PC-3 (cell line): Measurements from ENCODE around the gene POLDIP2. TPM values are rescaled to one million over a fixed set of nuclear protein-coding genes. Genes with fewer than 3 reads are reported as not detected.

Source experiments
- ATAC-seq: fragments of 200-7000 bp; cut with Tn5 transposase; 2 replicates; pipeline ENCODE4 v1.9.1; 2020; ENCODE audit warnings: mild to moderate bottlenecking, moderate library complexity
- BruUV-seq: library from RNA; stranded (reverse); fragments of 400-500 nt; replicated peaks from 2 replicates; lab custom pipeline; 2021; lab: Mats Ljungman, UMichigan
- CTCF ChIA-PET: fragments of 300-600 bp; sonication (Branson Sonifier 250); formaldehyde crosslinking; loops from one replicate; lab custom pipeline; 2022; ENCODE audit warnings: antibody characterized with exemption; lab: Charles Lee
- POLR2A ChIA-PET: fragments of 300-600 bp; sonication (Branson Sonifier 250); formaldehyde crosslinking; loops from one replicate; lab custom pipeline; 2022; ENCODE audit warnings: antibody characterized with exemption; ENCODE audit not compliant: unreplicated experiment; lab: Charles Lee
- DNase-seq: peaks from one replicate; pipeline ENCODE4 v3.0.0-alpha.2; 2015
- H2AFZ ChIP-seq: fragments of 300-600 bp; sonication (generic); 2 replicates; pipeline ENCODE4 v1.6.0; 2016; ENCODE audit warnings: antibody characterized with exemption, low read length
- H3F3A ChIP-seq: fragments of 300-600 bp; sonication (generic); one replicate; pipeline ENCODE4 v1.6.0; 2017; ENCODE audit warnings: antibody characterized with exemption, low read length, control low read depth, mild to moderate bottlenecking; ENCODE audit not compliant: unreplicated experiment
- H3K27ac ChIP-seq: fragments of 300-600 bp; sonication (generic); 2 replicates; pipeline ENCODE4 v1.5.1; 2016; ENCODE audit warnings: mild to moderate bottlenecking, low read length
- H3K27me3 ChIP-seq: fragments of 300-600 bp; sonication (generic); 2 replicates; pipeline ENCODE4 v1.6.1; 2016; ENCODE audit warnings: low read length, mixed read lengths
- H3K36me3 ChIP-seq: fragments of 300-600 bp; sonication (generic); 2 replicates; pipeline ENCODE4 v1.6.1; 2016; ENCODE audit warnings: low read depth, mixed run types, low read length, mixed read lengths
- H3K4me1 ChIP-seq: fragments of 300-600 bp; sonication (generic); 2 replicates; pipeline ENCODE4 v1.5.1; 2016; ENCODE audit warnings: low read length; ENCODE audit not compliant: insufficient read depth
- H3K4me2 ChIP-seq: fragments of 300-600 bp; sonication (generic); 2 replicates; pipeline ENCODE4 v1.6.0; 2016; ENCODE audit warnings: low read length
- H3K4me3 ChIP-seq: fragments of 300-600 bp; sonication (generic); 2 replicates; pipeline ENCODE4 v1.5.1; 2016; ENCODE audit warnings: mild to moderate bottlenecking, low read length, mixed read lengths
- H3K79me2 ChIP-seq: fragments of 300-600 bp; sonication (generic); 2 replicates; pipeline ENCODE4 v1.6.1; 2017; ENCODE audit warnings: low read length, mixed read lengths
- H3K9ac ChIP-seq: fragments of 300-600 bp; sonication (generic); 2 replicates; pipeline ENCODE4 v1.6.0; 2016; ENCODE audit warnings: mild to moderate bottlenecking, low read length
- H3K9me2 ChIP-seq: fragments of 300-600 bp; sonication (generic); replicated peaks from 2 replicates; pipeline ENCODE4 v1.6.1; 2016; ENCODE audit warnings: mixed run types, low read length, mixed read lengths
- H3K9me3 ChIP-seq: fragments of 300-600 bp; sonication (generic); 2 replicates; pipeline ENCODE4 v1.6.1; 2016; ENCODE audit warnings: low read length, mixed read lengths
- H4K20me1 ChIP-seq: fragments of 300-600 bp; sonication (generic); 2 replicates; pipeline ENCODE4 v1.6.1; 2016; ENCODE audit warnings: low read length, mixed read lengths
- EZH2 ChIP-seq: fragments of 300-600 bp; sonication (generic); IDR thresholded peaks from one replicate; pipeline ENCODE4 v1.6.1; 2017; ENCODE audit warnings: antibody characterized with exemption, mild to moderate bottlenecking, low read length; ENCODE audit not compliant: unreplicated experiment
- EZH2phosphoT487 ChIP-seq: fragments of 300-600 bp; sonication (generic); IDR thresholded peaks from 2 replicates; pipeline ENCODE4 v1.6.1; 2018; ENCODE audit warnings: mild to moderate bottlenecking, antibody characterized with exemption, low read length, borderline replicate concordance
- intact Hi-C: fragments of 100-400 bp; cut with micrococcal nuclease; formaldehyde crosslinking; loops from 2 replicates; pipeline ENCODE4 v1.9.0; 2023
- total RNA-seq: library from RNA; depleted of rRNA; stranded (reverse); fragments of >200 nt; gene quantifications from 2 replicates; pipeline ENCODE4 v1.2.3, GENCODE V29; 2014
- TF ChIP-seq, protein P1 (sequence below): fragments of 300-600 bp; sonication (generic); conservative IDR thresholded peaks from 2 replicates; pipeline ENCODE4 v1.5.1; 2017; ENCODE audit warnings: antibody characterized with exemption, low read depth, mild to moderate bottlenecking, low read length

The POLDIP2 gene
- total RNA-seq, 1 experiment from 2014 or later, result 137 TPM

DNA sequence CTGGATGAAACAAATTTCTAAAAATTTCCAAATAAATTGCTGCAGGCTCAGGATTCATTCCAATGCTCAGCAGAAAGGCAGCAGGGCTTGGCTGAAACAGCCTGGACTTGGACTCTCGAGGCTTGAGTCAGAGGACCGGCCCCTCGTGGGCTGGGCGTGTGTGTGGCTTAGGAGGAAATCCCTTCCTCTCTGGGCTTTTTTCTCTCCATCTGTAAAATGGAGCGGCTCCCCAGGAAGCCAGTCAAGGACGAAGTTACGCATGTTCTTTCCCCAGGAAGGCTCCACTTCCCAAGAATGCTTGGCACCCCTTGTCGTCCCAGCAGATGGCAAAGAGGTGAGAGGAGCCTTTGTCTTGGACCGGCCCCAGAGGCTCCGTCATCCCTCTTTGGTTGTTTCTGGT, 35.2 kb upstream of the POLDIP2 start:
- H3K9me3 ChIP-seq, result no peaks in the 10 kb centered on the region
- H3K4me3 ChIP-seq, result no peak overlapping the region
- H3K27me3 ChIP-seq, result no peaks in the 10 kb centered on the region
- H3K36me3 ChIP-seq, result no peaks in the 10 kb centered on the region; the same call in none of the 2 replicates
- no peak overlapping the region for H3K4me2 ChIP-seq
- no peak overlapping the region for H3K9ac ChIP-seq
- intact Hi-C loops, result no loop called here
- TF ChIP-seq EZH2phosphoT487 (no peak), EZH2 (no peak)
- TF ChIP-seq, protein P1, sequence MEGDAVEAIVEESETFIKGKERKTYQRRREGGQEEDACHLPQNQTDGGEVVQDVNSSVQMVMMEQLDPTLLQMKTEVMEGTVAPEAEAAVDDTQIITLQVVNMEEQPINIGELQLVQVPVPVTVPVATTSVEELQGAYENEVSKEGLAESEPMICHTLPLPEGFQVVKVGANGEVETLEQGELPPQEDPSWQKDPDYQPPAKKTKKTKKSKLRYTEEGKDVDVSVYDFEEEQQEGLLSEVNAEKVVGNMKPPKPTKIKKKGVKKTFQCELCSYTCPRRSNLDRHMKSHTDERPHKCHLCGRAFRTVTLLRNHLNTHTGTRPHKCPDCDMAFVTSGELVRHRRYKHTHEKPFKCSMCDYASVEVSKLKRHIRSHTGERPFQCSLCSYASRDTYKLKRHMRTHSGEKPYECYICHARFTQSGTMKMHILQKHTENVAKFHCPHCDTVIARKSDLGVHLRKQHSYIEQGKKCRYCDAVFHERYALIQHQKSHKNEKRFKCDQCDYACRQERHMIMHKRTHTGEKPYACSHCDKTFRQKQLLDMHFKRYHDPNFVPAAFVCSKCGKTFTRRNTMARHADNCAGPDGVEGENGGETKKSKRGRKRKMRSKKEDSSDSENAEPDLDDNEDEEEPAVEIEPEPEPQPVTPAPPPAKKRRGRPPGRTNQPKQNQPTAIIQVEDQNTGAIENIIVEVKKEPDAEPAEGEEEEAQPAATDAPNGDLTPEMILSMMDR, result no peak
- H3K27ac ChIP-seq, result no peak overlapping the region
- no peaks in the 10 kb centered on the region for H3K4me1 ChIP-seq
- DNase-seq (no peak), ATAC-seq (no peak)
- H2AFZ ChIP-seq, result no peak overlapping the region
- ChIA-PET POLR2A (no interaction called here), CTCF (no interaction called here)
- no peaks in the 10 kb centered on the region for H3F3A ChIP-seq
- no peaks in the 10 kb centered on the region for H4K20me1 ChIP-seq
- BruUV-seq, result no TSS peak
- no peaks in the 10 kb centered on the region for H3K9me2 ChIP-seq
- no peaks in the 10 kb centered on the region for H3K79me2 ChIP-seq

DNA sequence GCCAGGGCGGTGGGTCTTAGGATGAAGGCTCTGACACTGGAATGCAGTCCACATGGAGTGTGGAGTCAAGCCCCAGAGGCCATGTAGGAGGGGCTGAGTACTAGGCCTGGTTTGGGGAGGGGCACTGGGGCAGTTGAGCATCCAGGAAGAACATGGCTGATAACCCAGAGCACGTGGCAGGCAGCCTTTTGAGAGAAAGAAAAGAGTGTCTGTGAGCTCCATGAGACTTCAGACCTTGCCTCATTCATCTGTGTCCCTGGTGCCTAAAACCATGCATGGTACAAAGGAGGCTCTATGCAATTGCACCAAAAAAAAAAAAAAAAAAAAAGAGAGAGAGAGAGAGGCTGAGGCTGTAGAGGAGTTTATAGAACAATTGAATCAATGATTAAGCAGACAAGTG, 34.1 kb upstream of the POLDIP2 start:
- TF ChIP-seq EZH2phosphoT487, result no peak
- no peak for TF ChIP-seq EZH2
- TF ChIP-seq, protein P1, result no peak
- ATAC-seq, result no peak
- H3F3A ChIP-seq, result no peaks in the 10 kb centered on the region
- H3K36me3 ChIP-seq, result no peaks in the 10 kb centered on the region; the same call in none of the 2 replicates
- no TSS peak for BruUV-seq
- H3K4me2 ChIP-seq, result no peak overlapping the region
- no peak overlapping the region for H3K27ac ChIP-seq
- H4K20me1 ChIP-seq, result no peaks in the 10 kb centered on the region
- CTCF ChIA-PET, result no interaction called here
- DNase-seq, result no peak
- H3K79me2 ChIP-seq, result no peaks in the 10 kb centered on the region
- no peak overlapping the region for H2AFZ ChIP-seq
- no peaks in the 10 kb centered on the region for H3K27me3 ChIP-seq
- intact Hi-C loops, result no loop called here
- POLR2A ChIA-PET, result no interaction called here
- no peak overlapping the region for H3K4me3 ChIP-seq
- no peaks in the 10 kb centered on the region for H3K4me1 ChIP-seq
- no peaks in the 10 kb centered on the region for H3K9me3 ChIP-seq
- H3K9ac ChIP-seq, result no peak overlapping the region
- no peaks in the 10 kb centered on the region for H3K9me2 ChIP-seq

DNA sequence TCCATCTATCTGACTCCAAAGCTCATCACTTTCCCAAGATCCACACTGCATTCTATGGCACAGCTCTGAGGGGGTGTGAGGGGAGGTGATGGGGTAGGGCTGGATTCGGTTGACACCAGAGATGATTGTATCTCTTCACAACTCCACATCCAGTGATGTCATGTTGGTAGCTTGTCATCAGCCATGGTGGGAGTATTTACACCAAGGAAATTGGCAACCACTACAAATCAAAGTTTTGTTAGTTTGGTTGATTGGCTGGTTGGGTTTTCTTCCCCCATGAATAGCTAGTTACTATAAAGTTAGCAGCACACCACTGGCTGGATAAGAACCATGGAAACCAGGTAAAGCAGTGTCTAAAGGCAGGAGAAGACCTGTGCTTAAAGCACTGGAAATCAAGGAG, 33.7 kb upstream of the POLDIP2 start:
- DNase-seq (no peak), ATAC-seq (no peak)
- Histone ChIP-seq H3K27ac (no peak overlapping the region), H4K20me1 (no peaks in the 10 kb centered on the region), H3K4me3 (no peak overlapping the region), H3K9me3 (no peaks in the 10 kb centered on the region), H3K4me1 (no peaks in the 10 kb centered on the region), H3K9ac (no peak overlapping the region), H3F3A (no peaks in the 10 kb centered on the region), H2AFZ (no peak overlapping the region), H3K27me3 (no peaks in the 10 kb centered on the region), H3K79me2 (peaks cover 1% of the 10 kb centered on the region; the same call in 1 of the 2 replicates), H3K9me2 (no peaks in the 10 kb centered on the region), H3K4me2 (no peak overlapping the region), H3K36me3 (no peaks in the 10 kb centered on the region; the same call in none of the 2 replicates)
- ChIA-PET POLR2A (no interaction called here), CTCF (no interaction called here)
- TF ChIP-seq, protein P1, result no peak
- TF ChIP-seq EZH2, result no peak
- TF ChIP-seq EZH2phosphoT487, result no peak
- BruUV-seq, result no TSS peak
- intact Hi-C loops, result no loop called here
